ENCODE data around the gene MAGI2.

MAGI2 gene

GRCh38 chr7:78563191-78563590 lies 890.3 kb downstream of the MAGI2 start:
- TF ChIP-seq CREB5 (CRISPR knock-in tag; IDR thresholded peaks at IDR 0.05; ENCODE audit: low read depth) (no peak), TCF4 (CRISPR knock-in tag; IDR thresholded peaks at IDR 0.05; ENCODE audit: borderline replicate concordance) (no peak), ZNF565 (CRISPR knock-in tag; conservative IDR thresholded peaks at IDR 0.05; ENCODE audit: low read depth) (no peak), ZFP30 (CRISPR knock-in tag; IDR thresholded peaks at IDR 0.05) (no peak)
- no peak for ATAC-seq

GRCh38 chr7:78562191-78562590 lies 891.3 kb downstream of the MAGI2 start:
- peak; percentile 35; the same call in 2 of the 3 replicates for ATAC-seq
- TF ChIP-seq ZNF565 (CRISPR knock-in tag; conservative IDR thresholded peaks at IDR 0.05; ENCODE audit: low read depth) (no peak), ESRRG (CRISPR knock-in tag; IDR thresholded peaks at IDR 0.05) (no peak), GLIS3 (CRISPR knock-in tag; IDR thresholded peaks at IDR 0.05) (no peak), ZC3H10 (CRISPR knock-in tag; IDR thresholded peaks at IDR 0.05) (no peak), ARNTL (CRISPR knock-in tag; IDR thresholded peaks at IDR 0.05; ENCODE audit: borderline replicate concordance, low read depth) (no peak), TSHZ2 (CRISPR knock-in tag; IDR thresholded peaks at IDR 0.05) (no peak), ZNF8 (CRISPR knock-in tag; IDR thresholded peaks at IDR 0.05) (no peak), PPARA (CRISPR knock-in tag; IDR thresholded peaks at IDR 0.05; ENCODE audit: borderline replicate concordance) (no peak), ZNF70 (CRISPR knock-in tag; IDR thresholded peaks at IDR 0.05) (no peak), TCF4 (CRISPR knock-in tag; IDR thresholded peaks at IDR 0.05; ENCODE audit: borderline replicate concordance) (no peak), SNAI2 (CRISPR knock-in tag; IDR thresholded peaks at IDR 0.05) (no peak), BACH2 (CRISPR knock-in tag; IDR thresholded peaks at IDR 0.05; ENCODE audit: borderline replicate concordance) (no peak), TOX (CRISPR knock-in tag; IDR thresholded peaks at IDR 0.05; ENCODE audit: borderline replicate concordance) (no peak), ZFP3 (CRISPR knock-in tag; IDR thresholded peaks at IDR 0.05) (no peak), ZFP30 (CRISPR knock-in tag; IDR thresholded peaks at IDR 0.05) (no peak), OSR1 (CRISPR knock-in tag; IDR thresholded peaks at IDR 0.05) (no peak), POU6F1 (CRISPR knock-in tag; IDR thresholded peaks at IDR 0.05; ENCODE audit: borderline replicate concordance, low read depth) (no peak), PATZ1 (CRISPR knock-in tag; IDR thresholded peaks at IDR 0.05; ENCODE audit: borderline replicate concordance) (no peak), CREB5 (CRISPR knock-in tag; IDR thresholded peaks at IDR 0.05; ENCODE audit: low read depth) (no peak)

- ATAC-seq: no peak
- TF ChIP-seq ESRRG (CRISPR knock-in tag; IDR thresholded peaks at IDR 0.05) (no peak), ZNF8 (CRISPR knock-in tag; IDR thresholded peaks at IDR 0.05) (no peak), RARB (CRISPR knock-in tag; IDR thresholded peaks at IDR 0.05) (no peak), TSHZ2 (CRISPR knock-in tag; IDR thresholded peaks at IDR 0.05) (no peak), POU6F1 (CRISPR knock-in tag; IDR thresholded peaks at IDR 0.05; ENCODE audit: borderline replicate concordance, low read depth) (no peak), ZNF565 (CRISPR knock-in tag; conservative IDR thresholded peaks at IDR 0.05; ENCODE audit: low read depth) (no peak), ZNF70 (CRISPR knock-in tag; IDR thresholded peaks at IDR 0.05) (no peak), ZC3H10 (CRISPR knock-in tag; IDR thresholded peaks at IDR 0.05) (no peak), TOX (CRISPR knock-in tag; IDR thresholded peaks at IDR 0.05; ENCODE audit: borderline replicate concordance) (no peak), PATZ1 (CRISPR knock-in tag; IDR thresholded peaks at IDR 0.05; ENCODE audit: borderline replicate concordance) (no peak)
Observed at GRCh38 chr7:78558566-78558965, 894.9 kb downstream of the MAGI2 start.

Data from SK-N-SH treated with all-trans-retinoic acid at 6 μM for 48 hours (cell line).